Tongue (tissue), 2 donors: ENCODE measurements around the gene S100A9. TPM values are rescaled to one million over a fixed set of nuclear protein-coding genes. Genes with fewer than 3 reads are reported as not detected.
"Not testable (repeated sequence)": the region's sequence is repeated elsewhere in the genome, so short reads cannot be mapped to it uniquely, and the experiment has no call there.

Experiments used
- DNase-seq: peaks from one replicate; pipeline ENCODE4 v3.0.0-alpha.2; 2015
- total RNA-seq: library from RNA; depleted of rRNA; stranded (reverse); fragments of >200 nt; gene quantifications from one replicate; pipeline ENCODE4 v1.2.3, GENCODE V29; 2014

S100A9 gene
- total RNA-seq, 1 donor from 2014 or later: 739 TPM

DNA sequence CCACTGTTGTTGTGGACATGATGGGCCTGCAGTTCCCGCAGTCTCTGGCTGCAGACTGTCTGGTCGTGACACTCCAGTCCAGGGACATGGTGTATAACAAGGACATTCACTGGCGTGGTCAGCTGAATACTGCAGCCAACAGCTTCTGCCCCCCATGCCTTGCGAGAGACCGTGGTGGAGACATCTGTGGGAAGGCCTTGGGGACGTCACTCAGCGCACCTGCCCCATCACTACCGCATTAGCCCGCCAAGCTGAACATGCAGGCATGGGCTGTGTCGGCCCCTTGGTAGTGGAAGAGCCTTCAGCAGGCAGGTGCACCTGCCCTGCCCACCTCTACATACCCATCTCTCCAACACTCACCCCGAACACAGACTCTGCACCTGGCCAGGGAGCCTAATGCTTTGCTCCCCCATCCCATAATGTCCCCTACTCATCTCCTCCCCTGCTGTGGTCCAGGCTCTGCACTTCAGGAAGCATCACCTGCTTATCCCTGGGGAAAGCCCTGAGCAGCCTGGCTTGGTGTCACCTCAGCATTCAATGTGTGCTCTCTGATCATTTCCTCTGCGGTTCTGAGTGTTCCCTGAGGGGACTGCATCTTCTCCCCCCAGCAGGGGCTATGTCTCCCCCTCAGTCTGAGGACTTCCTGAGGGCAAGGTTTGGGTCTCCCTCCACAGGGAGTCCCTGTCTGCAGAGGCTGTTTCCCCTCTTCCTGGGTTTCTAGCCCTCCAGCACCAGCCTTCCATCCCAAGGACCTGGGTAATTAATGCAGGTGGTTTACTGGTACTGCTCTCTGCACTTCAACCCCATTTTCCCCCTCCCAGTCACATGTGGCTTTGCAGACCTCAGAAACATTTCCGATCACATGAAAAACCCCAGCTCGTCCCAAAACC is 12.2 kb upstream of the S100A9 start:
- no peak for DNase-seq

- DNase-seq: no peak
Measured at GRCh38 chr1:153346077-153346723, 11.5 kb upstream of the S100A9 start.

DNA sequence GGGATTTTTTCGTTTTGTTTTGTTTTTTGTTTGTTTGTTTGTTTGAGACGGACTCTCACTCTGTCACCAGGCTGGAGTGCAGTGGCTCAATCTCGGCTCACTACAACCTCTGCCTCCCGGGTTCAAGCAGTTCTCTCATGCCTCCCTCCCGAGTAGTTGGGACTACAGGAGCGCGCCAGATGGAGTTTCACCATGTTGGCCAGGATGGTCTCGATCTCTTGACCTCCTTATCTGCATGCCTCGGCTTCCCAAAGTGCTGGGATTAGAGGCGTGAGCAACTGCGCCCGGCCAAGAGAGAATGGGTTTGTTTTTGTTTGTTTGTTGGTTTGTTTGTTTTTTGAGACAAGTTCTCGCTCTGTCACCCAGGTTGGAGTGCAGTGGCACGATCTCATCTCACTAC is 10.6 kb upstream of the S100A9 start:
- DNase-seq: not testable (repeated sequence)

DNA sequence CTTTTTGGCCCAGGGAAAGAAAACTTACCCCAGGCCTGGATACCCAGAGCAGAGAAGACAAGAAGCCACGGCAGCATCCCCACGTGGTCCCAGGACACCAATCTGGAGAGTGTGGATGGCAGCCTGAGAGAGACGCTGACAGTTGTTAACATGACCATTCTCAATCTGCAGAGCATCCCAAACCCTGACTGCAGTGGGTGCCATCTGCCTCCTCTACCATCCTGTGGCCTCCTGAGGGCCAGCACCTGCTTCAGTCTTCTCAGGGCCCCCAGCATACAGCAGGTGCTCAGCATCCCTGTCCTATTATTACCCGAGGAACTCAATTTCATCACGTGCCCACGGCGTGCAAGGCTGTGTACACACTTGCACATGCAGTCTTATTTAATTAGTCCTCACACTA is 9.8 kb upstream of the S100A9 start:
- DNase-seq: no peak

DNA sequence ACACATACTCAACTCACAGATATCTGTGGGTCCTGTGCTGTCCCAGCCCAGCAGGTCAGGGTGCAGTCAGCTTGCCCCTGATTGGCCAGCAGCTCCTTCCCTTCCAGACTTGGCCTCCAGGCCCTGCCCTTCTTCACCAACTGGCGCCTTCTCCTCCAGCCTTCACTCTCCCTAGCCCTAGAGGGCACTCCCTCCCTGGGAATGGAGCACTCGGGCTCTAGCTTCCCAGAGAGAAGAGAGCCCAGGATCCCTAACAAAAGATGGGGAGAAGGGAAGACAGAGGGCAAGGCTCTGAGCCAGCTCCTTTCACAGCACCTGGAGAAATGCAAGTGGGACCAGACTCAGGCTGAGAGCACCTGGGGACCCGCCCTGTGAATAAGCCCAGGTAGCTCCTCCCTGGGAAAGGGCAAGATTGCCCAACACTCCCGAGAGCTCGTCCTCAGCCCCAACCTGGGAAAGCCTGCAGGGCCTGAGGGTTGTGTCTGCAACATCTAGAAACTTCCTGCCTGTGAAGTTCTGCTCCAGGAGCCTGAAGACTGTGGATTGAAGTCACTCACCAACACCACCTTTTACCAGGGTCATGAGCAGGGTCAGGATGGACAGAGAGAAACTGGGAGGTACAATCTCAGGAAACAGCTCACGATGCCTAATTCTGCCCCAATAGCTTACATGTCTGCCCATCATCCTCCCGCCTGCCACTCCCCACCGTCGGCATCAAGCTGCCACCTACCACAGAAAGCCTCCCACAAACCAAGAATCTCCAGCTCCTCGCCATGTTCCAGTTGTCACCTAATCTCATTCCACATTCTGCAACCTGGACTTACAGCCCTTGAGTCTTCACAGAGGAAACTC is 8.9 kb upstream of the S100A9 start, which contains the start of gene PGLYRP4:
Gene PGLYRP4, minus strand, starts transcription at position 331 of the 852 bp plus-strand sequence. CDS start 909 bp downstream, outside the sequence.
- DNase-seq: no peak

- DNase-seq: no peak
Measured at GRCh38 chr1:153349363-153350320, 8.0 kb upstream of the S100A9 start.

- no peak for DNase-seq
Measured at GRCh38 chr1:153350321-153350957, 7.2 kb upstream of the S100A9 start.

DNA sequence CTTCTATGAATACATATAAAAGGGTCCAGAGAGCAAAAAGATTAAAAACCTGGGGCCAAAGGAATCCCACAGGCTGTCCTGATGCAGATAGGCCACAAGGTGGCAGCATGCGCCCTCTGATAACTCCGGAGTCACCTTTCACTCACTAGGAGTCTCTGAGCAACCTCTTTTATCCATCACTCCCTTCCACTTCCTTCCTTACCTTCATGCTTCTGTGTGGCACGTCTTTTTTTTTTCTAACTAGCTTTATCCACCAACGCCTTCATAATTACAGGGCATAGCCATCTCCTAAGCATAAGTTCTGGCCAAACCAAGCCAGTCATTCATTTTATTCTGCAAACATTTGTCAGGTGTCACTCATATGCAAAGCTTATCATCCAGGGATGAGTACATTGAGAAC is 5.1 kb upstream of the S100A9 start:
- DNase-seq: peak; percentile 80

DNA sequence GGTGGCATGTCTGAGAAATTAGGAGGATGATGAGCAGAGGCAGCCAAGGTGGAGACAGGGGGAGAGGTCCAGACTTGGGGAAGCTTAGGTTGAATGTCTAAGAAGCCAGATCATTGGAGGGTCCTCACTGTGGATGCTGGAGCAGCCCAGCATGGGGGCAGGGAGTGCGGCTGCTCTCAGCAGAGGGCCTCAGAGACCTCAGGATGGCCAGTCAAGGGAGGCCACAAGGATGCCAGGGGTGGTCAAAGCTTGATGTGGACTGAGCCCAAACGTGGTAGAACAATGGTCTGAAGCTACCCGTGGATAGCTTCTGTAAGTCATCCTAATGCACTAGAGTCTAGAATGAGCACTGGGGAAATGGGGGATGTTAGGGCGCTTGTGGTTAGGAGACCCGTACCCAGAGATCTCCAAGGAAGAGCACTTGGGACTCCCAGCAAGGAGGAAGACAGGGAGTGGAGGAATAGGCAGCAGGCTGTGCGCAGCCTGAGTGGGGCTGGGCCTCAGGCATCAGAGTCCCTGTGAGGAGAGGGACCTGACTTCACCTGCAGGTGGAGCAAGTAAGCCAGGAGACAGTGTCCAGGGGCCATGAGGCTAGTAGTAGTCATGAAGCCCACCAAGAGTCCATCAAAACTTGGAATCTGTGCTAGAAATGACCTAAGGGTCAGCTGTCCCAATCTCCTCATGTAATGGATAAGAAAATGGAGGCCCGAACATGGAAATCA is 4.3 kb upstream of the S100A9 start:
- no peak for DNase-seq

DNA sequence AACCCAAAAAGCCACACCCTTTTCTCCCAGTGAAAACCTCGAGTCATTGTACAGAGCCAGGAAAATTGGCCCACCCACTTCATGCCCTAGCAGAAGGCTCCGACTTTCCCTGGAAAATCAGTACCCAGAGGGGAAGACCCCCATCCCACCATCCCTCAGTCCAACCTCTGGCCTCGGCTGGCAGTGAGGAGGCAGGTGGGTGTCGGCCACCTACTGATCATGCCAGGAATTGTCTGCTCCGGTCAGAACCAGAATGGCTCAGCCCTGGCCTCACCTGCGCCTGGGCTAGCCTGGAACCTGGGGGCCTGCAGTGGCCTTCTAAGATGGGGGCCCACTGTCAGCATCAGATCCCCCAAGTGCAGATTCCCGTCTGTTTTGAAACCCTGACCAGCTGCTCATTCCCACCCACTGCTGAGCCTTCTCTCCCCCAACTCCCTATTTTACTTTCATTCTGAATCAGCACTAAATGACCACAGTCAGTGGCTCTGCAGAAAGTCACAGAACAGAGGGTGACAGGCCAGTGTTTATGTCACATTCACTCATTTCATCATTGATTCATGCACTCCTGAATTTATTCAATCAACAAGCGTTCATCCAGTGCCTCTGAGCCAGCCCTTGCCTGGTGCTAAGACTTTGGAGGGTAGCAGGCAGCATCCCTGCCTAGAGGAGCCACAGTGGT is 3.0 kb upstream of the S100A9 start:
- no peak for DNase-seq

DNA sequence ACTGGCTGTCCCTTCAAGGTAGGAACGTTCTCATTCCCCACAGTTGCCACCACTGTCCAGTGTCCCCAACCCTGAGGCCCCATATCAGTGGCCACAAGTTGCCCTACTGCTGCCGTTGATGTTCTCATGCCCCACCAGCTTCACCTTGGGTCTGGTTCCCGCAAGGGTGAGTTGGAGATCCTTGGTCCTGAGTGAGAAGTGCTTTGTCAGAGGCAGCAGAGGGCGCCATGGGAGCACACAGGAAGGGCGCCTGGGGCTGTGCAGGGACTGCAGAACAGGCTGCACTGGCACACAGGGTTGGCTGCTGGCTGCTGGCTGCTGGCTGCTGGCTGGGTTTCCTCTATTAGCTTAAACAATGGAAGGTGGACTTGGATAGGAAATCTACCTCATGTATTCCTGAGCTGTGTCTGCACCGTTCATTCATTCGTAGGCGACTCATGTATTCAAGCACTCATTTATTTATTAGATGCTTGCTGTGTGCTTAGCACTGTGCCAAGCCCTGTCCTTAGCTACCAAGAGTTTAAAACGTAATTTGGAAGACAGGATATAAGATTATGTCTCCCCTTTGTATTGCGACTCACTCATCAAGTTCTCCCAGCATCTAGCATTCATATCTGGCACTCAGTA is 2.1 kb upstream of the S100A9 start:
- DNase-seq: peak; percentile 28

DNA sequence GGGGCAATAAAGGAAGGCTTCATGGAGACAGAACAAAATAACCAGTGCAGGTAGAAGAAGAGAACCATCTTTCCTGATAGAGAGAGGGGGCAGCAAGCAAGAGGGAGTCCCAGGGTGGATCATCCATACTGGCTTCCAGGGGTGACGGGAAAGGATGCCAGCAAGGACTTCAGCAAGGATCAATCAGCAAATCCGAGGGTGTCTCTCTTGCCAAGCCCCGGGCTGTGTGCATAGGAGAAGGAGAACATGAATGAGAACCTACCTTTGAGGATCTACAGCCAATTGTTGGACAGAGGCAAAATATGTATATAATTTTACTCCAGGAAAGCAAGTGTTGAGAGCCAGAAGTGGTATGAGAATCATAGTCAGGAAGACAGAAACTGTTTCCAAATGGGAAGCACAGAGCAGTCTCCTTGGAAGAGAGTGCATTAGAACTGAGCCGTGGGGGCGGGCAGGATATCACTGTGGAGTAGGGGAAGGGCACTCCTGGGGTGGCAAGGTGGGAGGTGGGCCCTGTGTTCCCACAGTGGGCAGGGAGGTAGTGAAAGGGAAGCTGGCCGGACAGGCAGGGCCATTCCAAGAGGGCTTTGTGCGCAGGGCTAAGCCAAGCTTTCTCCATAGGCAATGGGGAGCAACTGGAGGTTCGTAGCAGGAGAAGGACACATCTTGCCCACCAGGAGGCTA is 1.1 kb upstream of the S100A9 start:
- DNase-seq: no peak

DNA sequence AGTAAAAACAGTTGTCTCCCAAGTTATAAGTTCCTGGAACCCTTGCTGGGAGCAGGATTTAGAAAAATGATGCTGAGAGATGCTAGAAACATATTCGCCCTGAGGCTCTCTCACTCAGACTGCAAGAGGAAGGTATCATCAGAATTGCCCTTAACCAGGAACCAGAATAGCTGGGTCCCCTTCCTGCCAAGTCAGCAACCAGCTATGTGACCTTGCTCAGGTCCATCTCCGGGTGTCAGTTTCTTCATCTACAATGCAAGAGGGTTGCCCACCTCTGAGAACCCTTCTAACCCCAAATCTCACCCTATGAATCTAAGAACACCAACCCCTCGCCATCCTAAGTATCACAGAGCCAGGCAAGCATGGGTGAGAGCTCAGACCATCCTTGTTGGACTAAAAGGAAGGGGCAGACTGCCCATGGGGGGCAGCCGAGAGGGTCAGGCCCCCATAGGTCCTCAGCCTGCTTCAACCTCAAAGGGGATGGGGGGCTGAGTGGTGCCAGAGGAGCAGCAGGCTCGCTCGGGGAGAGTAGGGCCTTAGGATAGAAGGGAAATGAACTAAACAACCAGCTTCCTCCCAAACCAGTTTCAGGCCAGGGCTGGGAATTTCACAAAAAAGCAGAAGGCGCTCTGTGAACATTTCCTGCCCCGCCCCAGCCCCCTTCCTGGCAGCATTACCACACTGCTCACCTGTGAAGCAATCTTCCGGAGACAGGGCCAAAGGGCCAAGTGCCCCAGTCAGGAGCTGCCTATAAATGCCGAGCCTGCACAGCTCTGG is 390 bp upstream of the S100A9 start:
- no peak for DNase-seq

DNA sequence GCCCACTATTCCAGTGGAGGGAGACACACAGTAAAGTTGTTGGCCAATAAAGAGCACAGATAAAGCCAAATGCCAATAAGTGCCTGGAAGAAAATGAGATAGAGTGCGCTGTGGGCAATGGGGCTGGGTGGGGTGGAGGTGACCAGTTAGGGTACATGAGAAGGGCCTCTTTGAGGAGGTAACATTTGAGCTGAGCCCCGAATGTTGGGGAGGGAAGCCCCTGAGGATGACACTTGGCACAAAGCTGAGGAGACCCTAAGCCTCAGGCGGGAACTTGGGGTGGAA is 979 bp downstream of the S100A9 start:
- DNase-seq: no peak

- DNase-seq: no peak
Measured at GRCh38 chr1:153359241-153359640, 1.6 kb downstream of the S100A9 start.

DNA sequence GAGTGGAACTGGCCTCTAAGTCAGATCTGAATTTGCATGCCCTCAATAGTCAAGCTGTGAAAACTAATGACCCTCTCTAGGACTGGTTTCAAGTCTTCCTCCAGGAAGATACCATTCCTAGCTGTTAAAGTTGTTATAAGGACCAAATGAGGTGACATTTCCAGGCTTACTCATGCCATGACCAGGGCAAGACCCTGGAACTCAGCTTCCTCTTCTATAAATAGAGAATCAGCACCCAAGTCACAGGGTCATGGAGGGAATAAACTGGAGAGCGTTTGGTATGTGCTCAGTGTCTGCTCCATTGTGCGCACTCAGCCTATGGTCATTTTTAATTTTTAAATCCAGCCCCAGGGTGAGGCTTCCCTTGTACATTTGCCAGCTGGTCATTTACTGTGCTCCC is 2.5 kb downstream of the S100A9 start:
- no peak for DNase-seq

DNA sequence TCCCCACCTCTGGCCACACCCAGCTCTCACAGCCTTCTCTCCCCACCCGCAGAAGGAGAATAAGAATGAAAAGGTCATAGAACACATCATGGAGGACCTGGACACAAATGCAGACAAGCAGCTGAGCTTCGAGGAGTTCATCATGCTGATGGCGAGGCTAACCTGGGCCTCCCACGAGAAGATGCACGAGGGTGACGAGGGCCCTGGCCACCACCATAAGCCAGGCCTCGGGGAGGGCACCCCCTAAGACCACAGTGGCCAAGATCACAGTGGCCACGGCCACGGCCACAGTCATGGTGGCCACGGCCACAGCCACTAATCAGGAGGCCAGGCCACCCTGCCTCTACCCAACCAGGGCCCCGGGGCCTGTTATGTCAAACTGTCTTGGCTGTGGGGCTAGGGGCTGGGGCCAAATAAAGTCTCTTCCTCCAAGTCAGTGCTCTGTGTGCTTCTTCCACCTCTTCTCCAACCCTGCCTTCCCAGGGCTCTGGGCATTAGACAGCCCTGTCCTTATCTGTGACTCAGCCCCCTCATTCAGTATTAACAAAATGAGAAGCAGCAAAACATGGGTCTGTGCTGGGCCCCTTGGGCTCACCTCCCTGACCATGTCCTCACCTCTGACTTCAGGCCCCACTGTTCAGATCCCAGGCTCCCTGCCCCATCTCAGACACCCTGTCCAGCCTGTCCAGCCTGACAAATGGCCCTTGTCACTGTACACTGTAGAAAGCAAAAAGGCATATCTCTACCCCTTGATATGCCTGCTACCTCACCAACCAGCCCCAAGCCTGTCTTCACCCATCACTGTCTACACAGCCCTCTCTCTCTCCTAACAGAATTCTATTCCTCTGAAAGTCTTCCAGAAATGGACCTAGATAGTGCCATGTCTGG is 3.2 kb downstream of the S100A9 start:
- DNase-seq: no peak
